Glutamatergic neuron (in vitro differentiated cells): ENCODE results near the gene RNF20. TPM values are rescaled to one million over a fixed set of nuclear protein-coding genes. Genes with fewer than 3 reads are reported as not detected.

ENCODE experiments used
- DNase-seq: peaks from one replicate; pipeline ENCODE4 v3.0.0; 2022
- H3K27ac Mint-ChIP-seq: one replicate; pipeline ENCODE4 v1.8.0; 2020; ENCODE audit warnings: mild to moderate bottlenecking, mixed read lengths, inconsistent platforms; ENCODE audit not compliant: unreplicated experiment
- H3K27me3 Mint-ChIP-seq: one replicate; pipeline ENCODE4 v1.8.0; 2020; ENCODE audit warnings: mild to moderate bottlenecking, moderate library complexity, mixed read lengths, inconsistent platforms; ENCODE audit not compliant: unreplicated experiment
- H3K36me3 Mint-ChIP-seq: one replicate; pipeline ENCODE4 v1.8.0; 2020; ENCODE audit warnings: mild to moderate bottlenecking, mixed read lengths, inconsistent platforms; ENCODE audit not compliant: unreplicated experiment
- H3K4me1 Mint-ChIP-seq: one replicate; pipeline ENCODE4 v1.8.0; 2020; ENCODE audit warnings: mild to moderate bottlenecking, low read depth, mixed read lengths, inconsistent platforms; ENCODE audit not compliant: unreplicated experiment
- H3K4me3 Mint-ChIP-seq: one replicate; pipeline ENCODE4 v1.8.0; 2020; ENCODE audit warnings: mild to moderate bottlenecking, mixed read lengths, inconsistent platforms; ENCODE audit not compliant: unreplicated experiment
- H3K9me3 Mint-ChIP-seq: one replicate; pipeline ENCODE4 v1.8.0; 2020; ENCODE audit warnings: mild to moderate bottlenecking, moderate library complexity, mixed read lengths, inconsistent platforms; ENCODE audit not compliant: unreplicated experiment
- total RNA-seq: library from RNA; stranded (reverse); fragmentation: NEBNext Ultra II Directional; extraction: Animal tissue kit (Norgen Biotek cat#: 25700); gene quantifications from one replicate; pipeline ENCODE4 v1.2.1, GENCODE V29; 2021; ENCODE audit not compliant: unreplicated experiment
- TF ChIP-seq, protein P1 (sequence below): fragments of 200-600 bp; sonication (generic); IDR thresholded peaks from one replicate; pipeline ENCODE4 v1.5.0; 2021; ENCODE audit not compliant: partially characterized antibody, unreplicated experiment

RNF20 gene
- total RNA-seq, 1 donor from 2014 or later = 65.5 TPM

DNA sequence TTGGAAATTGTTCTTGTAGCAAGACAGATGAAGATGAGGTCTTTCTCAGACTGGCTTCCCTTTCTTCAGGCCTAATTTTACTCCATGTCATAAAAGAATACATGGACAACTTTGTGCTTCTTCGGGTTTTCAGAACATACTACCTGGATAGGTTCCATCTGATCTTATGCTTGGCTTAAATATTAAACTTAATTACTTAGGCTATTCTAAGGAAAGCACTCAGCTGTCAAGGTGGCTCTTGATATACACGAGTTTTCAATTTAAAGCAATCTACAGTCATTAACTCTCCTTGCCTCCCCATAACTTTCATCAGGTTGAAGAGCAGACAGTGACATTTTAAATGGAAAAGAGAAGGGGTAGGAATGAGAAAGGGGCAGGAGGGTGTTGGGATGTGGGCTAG is 70.6 kb downstream of the RNF20 start:
- TF ChIP-seq, protein P1, sequence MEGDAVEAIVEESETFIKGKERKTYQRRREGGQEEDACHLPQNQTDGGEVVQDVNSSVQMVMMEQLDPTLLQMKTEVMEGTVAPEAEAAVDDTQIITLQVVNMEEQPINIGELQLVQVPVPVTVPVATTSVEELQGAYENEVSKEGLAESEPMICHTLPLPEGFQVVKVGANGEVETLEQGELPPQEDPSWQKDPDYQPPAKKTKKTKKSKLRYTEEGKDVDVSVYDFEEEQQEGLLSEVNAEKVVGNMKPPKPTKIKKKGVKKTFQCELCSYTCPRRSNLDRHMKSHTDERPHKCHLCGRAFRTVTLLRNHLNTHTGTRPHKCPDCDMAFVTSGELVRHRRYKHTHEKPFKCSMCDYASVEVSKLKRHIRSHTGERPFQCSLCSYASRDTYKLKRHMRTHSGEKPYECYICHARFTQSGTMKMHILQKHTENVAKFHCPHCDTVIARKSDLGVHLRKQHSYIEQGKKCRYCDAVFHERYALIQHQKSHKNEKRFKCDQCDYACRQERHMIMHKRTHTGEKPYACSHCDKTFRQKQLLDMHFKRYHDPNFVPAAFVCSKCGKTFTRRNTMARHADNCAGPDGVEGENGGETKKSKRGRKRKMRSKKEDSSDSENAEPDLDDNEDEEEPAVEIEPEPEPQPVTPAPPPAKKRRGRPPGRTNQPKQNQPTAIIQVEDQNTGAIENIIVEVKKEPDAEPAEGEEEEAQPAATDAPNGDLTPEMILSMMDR = no peak
- no peak overlapping the region for H3K4me3 Mint-ChIP-seq

DNA sequence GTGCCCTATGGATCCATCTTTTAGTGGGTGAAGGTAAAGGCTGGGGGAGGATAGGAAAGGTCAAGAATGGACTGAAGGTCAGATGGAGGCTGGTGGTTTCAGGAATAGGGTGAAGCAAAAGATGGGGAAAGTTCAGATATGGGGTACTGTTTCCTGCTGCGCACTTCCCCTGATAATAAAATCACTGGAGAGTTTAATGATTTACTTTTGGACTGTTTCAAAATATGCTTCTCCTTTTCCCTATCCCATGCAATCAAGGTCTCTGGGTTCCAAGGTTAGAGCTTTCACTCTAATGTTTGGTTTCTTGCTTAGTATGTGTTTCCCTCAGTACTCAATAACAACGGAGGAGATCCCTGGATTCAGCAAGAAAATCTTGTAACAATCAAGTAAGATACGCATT is 71.9 kb downstream of the RNF20 start:
- Mint-ChIP-seq H3K27me3 (no peaks in the 10 kb centered on the region), H3K9me3 (peaks cover 1% of the 10 kb centered on the region), H3K4me1 (peaks cover 6% of the 10 kb centered on the region), H3K36me3 (no peaks in the 10 kb centered on the region), H3K27ac (no peak overlapping the region), H3K4me3 (no peak overlapping the region)
- TF ChIP-seq, protein P1 = no peak
- DNase-seq = no peak

More for the DNA sequence above, 70.6 kb downstream of the RNF20 start:
- Mint-ChIP-seq H3K4me1 (peaks cover 6% of the 10 kb centered on the region), H3K9me3 (peaks cover 1% of the 10 kb centered on the region), H3K27me3 (no peaks in the 10 kb centered on the region), H3K27ac (no peak overlapping the region), H3K36me3 (no peaks in the 10 kb centered on the region)
- DNase-seq = no peak

Other genes with a start within 250 kb of the RNF20 start
- gene BAAT, start 148.8 kb upstream of the RNF20 start, total RNA-seq = 0.54 TPM
- gene MRPL50, start 135.2 kb upstream of the RNF20 start, total RNA-seq = 15.4 TPM
- 30.1 TPM for gene ZNF189, start 135.0 kb upstream of the RNF20 start, total RNA-seq
- not detected for gene ALDOB, start 98.1 kb upstream of the RNF20 start, total RNA-seq
- not detected for gene PPP3R2, start 61.1 kb downstream of the RNF20 start, total RNA-seq
- 0.15 TPM for gene GRIN3A, start 204.8 kb downstream of the RNF20 start, total RNA-seq